RPMI8226 (cell line): Measurements from ENCODE around the gene RNU1-2.
"Not testable (repeated sequence)": the region's sequence is repeated elsewhere in the genome, so short reads cannot be mapped to it uniquely, and the experiment has no call there.

Experiments used
- DNase-seq: peaks from one replicate; pipeline ENCODE4 v3.0.0-alpha.2; 2015

RNU1-2 gene

GRCh38 chr1:16927256-16927655 lies 31.5 kb downstream of the RNU1-2 start:
- no peak for DNase-seq

- DNase-seq, result no peak
Observed at GRCh38 chr1:16927711-16928485, 32.1 kb downstream of the RNU1-2 start.

GRCh38 chr1:16929146-16930041 lies 33.6 kb downstream of the RNU1-2 start:
- DNase-seq, result not testable (repeated sequence)

GRCh38 chr1:16931206-16931934 lies 35.6 kb downstream of the RNU1-2 start:
- DNase-seq, result not testable (repeated sequence)

- DNase-seq, result not testable (repeated sequence)
Observed at GRCh38 chr1:16933945-16934344, 38.2 kb downstream of the RNU1-2 start.

- DNase-seq, result not testable (repeated sequence)
Observed at GRCh38 chr1:16936580-16936979, 40.8 kb downstream of the RNU1-2 start.

GRCh38 chr1:16938351-16939321 lies 42.9 kb downstream of the RNU1-2 start:
- DNase-seq, result no peak

- not testable (repeated sequence) for DNase-seq
Observed at GRCh38 chr1:16939386-16940180, 43.8 kb downstream of the RNU1-2 start.

GRCh38 chr1:16944038-16944437 lies 48.3 kb downstream of the RNU1-2 start:
- DNase-seq, result no peak

- not testable (repeated sequence) for DNase-seq
Observed at GRCh38 chr1:16945512-16945911, 49.7 kb downstream of the RNU1-2 start.
